Eye (tissue), 1 donor: ENCODE measurements around the gene PPP1R11.
"Not testable (repeated sequence)": the region's sequence is repeated elsewhere in the genome, so short reads cannot be mapped to it uniquely, and the experiment has no call there.

Source experiments
- DNase-seq: peaks from one replicate; pipeline ENCODE4 v3.0.0-alpha.2; 2015

Gene PPP1R11

GRCh38 chr6:30100154-30100553 is 33.2 kb downstream of the PPP1R11 start:
- no peak for DNase-seq

GRCh38 chr6:30100585-30101443 is 33.8 kb downstream of the PPP1R11 start:
- DNase-seq, result peak; percentile 37

GRCh38 chr6:30101444-30102413 is 34.7 kb downstream of the PPP1R11 start:
- peak; percentile 88 for DNase-seq

- DNase-seq, result peak; percentile 43
These were observed 35.5 kb downstream of the PPP1R11 start for GRCh38 chr6:30102414-30102969.

DNA sequence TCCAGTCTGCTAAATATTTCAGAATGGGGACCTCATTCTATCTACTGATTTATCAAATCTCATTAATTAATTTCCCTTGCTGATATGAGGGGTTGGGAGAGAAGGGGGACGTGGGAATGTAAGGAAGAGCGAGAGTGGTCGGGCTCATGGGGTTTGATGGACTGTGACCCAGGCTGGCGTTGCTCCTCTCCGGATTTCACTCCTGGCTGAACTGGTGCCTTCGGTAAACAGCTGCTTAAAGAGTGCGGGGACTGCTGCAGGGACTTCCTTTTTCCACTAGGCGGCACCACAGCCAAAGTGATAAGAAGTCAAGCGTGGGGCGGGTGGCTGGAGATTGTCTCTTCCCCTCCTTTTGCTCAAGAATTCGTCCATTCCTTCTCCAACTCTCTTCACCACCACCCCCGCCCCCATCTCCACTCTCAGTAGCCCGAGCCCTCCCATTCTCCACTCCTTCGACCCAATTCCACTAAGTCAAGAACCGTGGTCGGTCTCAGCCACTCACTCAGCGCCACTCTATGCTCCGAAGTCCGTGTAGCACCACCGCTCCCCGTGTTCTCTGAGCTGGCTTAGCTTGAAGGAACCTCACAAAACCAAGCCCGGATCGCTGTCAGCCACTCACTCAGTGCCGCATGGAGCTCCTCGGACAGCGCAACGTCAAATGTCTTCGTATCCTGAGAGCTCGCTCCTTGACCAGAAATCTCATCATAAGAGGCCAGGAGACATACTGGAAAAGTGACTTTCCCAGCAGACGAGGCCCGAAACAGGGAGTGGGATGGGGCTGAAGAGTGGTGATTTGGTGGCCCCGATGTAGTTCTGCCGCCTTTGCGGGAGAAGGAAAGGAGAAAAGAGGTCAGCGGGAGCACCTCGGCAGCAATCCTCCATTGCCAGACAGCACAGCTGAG is 36.2 kb downstream of the PPP1R11 start:
- DNase-seq, result peak; percentile 96

- no peak for DNase-seq
These were observed 36.8 kb downstream of the PPP1R11 start for GRCh38 chr6:30103872-30104179.

- DNase-seq, result no peak
These were observed 37.7 kb downstream of the PPP1R11 start for GRCh38 chr6:30104661-30105060.

DNA sequence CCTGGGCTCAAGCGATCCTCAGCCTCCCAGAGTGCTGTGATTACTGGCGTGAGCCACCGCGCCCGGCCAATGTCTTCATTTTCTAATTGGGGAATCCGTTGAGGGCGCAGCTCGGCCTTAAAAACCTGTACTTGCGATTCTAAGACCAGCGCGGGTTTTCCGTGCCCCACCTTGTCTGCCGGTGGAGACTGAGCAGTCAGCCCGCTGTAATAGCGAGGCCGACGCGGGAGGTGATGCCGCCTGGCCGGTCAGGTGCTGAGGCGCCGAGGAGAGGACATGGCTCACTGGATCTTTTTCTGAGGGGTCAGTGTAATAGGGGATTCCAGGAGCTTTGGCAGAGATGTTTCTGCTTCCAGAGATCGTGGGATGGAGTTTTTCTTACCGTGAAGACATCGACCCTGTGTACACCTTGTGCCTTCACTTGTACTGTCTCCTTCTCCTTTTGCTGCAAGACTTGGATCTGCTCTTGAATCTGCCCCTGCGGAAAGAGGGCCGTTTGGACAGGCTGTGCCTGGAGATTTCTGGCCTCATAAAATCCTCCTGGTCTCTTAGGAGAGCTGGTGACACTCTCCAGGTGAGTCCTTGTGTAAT is 44.4 kb downstream of the PPP1R11 start:
- no peak for DNase-seq

GRCh38 chr6:30112402-30112994 is 45.5 kb downstream of the PPP1R11 start:
- DNase-seq, result no peak

GRCh38 chr6:30113003-30113759 is 46.2 kb downstream of the PPP1R11 start, which contains the start of gene TRIM31:
TSS of gene TRIM31 (minus strand) at chr6:30113090. CDS start at chr6:30112805, 285 bp downstream.
- no peak for DNase-seq

DNA sequence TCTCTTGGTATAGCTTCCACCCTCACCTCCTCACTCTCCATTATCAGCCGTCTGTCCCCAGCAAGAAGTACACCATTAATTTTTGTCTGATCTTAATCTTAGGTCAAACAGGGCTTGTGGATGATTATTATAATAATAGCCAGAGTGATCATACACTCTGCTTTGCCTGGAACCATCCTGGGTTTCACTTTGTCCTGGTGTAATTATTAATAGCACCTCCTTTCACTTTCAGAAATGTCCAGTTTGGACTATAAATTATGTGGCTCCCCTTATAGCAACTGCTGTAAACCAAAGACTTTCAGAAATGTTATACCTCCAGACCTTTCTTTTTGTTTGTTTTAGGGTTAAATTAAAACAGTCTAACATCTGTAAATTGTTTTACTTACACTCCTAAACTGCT is 46.8 kb downstream of the PPP1R11 start:
- DNase-seq, result no peak

GRCh38 chr6:30116724-30117123 is 49.7 kb downstream of the PPP1R11 start:
- DNase-seq, result no peak

DNA sequence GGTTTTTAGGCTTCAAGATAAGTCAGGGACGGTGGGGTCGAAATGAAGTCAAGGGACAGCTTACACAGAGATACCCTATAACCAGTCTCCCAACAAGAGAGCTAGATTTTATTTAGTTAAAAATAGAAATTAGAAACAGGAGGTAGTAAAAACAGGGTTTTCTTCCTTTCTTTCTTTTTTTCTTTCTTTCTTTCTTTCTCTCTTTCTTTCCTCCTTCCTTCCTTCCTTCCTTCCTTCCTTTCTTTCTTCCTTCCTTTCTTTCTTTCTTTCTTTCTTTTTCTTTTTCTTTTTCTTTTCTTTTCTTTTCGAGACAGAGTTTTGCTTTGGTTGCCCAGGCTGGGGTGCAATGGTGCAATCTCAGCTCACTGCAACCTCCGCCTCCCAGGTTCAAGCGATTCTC is 51.7 kb downstream of the PPP1R11 start:
- not testable (repeated sequence) for DNase-seq
